Measurements from ENCODE around the gene ACAA1.
"Not testable (repeated sequence)": the region's sequence is repeated elsewhere in the genome, so short reads cannot be mapped to it uniquely, and the experiment has no call there.

The ACAA1 gene

DNA sequence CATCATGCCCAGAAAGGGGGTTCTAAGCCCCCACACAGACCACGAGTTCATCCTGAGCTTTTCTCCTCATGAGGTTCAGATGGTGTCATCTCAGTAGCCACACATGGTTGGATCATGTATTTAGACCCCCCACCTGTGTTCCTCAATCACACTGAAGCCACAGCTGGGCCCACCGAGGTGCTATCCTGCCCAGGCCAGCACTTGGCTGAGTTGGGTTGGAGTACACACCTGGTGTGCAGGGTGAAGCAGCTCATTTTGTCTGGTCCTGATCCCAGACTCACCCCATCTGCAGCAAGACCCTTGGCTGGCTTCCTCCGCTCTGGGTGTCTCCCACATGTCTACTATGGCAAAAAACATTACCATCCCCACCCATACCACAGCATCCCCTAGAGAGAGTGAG is 41.9 kb downstream of the ACAA1 start:
- TF ChIP-seq ZFX (IDR thresholded peaks at IDR 0.05; ENCODE audit: borderline replicate concordance): no peak
- TF ChIP-seq, protein P1, sequence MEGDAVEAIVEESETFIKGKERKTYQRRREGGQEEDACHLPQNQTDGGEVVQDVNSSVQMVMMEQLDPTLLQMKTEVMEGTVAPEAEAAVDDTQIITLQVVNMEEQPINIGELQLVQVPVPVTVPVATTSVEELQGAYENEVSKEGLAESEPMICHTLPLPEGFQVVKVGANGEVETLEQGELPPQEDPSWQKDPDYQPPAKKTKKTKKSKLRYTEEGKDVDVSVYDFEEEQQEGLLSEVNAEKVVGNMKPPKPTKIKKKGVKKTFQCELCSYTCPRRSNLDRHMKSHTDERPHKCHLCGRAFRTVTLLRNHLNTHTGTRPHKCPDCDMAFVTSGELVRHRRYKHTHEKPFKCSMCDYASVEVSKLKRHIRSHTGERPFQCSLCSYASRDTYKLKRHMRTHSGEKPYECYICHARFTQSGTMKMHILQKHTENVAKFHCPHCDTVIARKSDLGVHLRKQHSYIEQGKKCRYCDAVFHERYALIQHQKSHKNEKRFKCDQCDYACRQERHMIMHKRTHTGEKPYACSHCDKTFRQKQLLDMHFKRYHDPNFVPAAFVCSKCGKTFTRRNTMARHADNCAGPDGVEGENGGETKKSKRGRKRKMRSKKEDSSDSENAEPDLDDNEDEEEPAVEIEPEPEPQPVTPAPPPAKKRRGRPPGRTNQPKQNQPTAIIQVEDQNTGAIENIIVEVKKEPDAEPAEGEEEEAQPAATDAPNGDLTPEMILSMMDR (IDR thresholded peaks at IDR 0.05): no peak
- no peak overlapping the region for H3K27ac ChIP-seq

DNA sequence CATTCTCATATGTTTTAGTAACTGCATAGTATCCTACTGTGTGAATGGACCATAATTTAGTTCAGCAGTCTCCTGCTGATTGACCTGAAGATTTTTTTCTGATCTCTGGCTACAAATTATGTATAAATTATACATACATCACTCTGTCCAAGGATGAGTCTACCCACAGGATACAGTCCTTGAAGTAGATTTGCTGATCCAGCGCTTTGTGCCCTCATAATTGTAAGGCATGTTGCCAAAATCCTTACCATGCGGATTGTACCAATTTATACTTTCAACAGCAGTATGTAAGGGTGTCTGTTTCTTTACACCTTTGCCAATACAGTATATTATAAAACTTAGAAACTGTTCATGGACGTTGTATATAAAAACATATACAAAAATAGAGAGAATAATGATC is 46.5 kb downstream of the ACAA1 start:
- TF ChIP-seq ZFX (IDR thresholded peaks at IDR 0.05; ENCODE audit: borderline replicate concordance): no peak
- TF ChIP-seq, protein P1 (IDR thresholded peaks at IDR 0.05): no peak
- no peak overlapping the region for H3K27ac ChIP-seq

DNA sequence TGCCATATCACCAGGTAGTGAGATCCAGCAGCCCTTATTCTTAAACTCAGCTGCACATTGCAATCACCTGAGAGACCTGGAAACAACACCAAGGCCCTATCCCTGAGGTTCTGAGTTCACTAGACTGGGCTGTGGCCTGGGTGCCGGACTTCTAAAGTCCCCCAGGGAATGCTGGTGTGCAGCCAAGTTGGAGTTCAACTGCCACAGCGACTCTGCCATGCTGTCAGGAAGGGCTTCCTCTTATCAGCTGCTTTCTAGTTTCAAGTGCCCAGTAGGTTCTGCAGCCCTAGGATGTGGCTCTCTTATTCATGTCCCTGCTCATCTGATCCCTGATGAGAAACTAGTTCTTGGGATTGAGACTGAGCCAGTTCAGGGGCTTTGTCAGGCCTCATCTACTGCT is 47.8 kb downstream of the ACAA1 start:
- H3K27ac ChIP-seq: no peak overlapping the region
- TF ChIP-seq, protein P1 (IDR thresholded peaks at IDR 0.05): no peak
- TF ChIP-seq ZFX (IDR thresholded peaks at IDR 0.05; ENCODE audit: borderline replicate concordance): no peak

DNA sequence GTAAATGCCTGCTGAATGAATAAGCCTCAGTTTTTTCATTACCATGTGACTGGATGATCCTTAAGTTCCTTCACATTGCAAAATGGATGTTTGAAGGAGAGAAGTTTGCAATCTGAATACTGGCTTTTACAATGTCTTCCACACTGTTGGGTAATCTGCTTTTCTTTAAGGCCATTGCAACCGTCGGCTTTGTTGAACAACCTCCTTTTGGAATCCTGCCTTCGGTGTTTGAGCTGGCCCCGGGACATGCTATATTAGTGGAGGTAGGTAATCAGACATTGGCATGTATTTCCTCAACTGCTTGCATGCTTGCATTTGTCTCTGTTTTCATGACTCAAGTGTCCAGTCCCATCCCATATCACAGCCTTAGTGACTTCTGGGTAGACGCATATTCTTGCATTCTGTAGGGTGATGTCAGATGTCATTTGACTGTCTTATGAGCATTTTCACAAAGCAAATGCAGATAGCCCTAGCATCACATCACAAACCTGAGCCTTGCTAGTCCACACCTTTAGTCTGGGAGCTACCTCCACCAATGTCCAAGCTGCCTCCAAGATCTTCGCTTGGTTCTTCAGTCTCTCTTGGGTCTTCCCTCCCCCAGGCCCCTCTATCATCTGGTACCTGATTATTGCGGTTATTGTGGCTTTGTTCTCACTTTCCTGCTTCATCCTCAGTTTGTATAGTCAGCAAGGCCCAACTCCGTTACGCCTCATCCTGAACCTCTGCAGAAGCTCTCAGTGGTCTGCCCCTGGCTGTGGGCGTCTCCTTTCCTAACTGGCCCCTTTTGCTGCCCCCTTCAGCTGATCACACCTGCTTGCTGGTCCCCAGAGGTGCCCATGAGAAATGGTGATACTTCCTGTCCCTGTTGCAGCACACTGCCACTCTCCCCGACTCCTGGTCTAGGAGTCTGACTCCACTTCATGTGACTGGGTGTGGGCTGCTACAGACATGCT is 48.5 kb downstream of the ACAA1 start:
- TF ChIP-seq, protein P1 (IDR thresholded peaks at IDR 0.05): no peak
- no peak for TF ChIP-seq ZFX (IDR thresholded peaks at IDR 0.05; ENCODE audit: borderline replicate concordance)
- H3K27ac ChIP-seq: no peak overlapping the region

DNA sequence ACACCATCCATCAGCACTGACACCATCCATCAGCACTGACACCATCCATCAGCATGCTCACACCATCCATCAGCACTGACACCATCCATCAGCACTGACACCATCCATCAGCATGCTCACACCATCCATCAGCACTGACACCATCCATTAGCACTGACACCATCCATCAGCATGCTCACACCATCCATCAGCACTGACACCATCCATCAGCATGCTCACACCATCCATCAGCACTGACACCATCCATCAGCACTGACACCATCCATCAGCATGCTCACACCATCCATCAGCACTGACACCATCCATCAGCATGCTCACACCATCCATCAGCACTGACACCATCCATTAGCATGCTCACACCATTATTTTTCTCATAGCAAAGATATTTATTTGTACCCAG is 49.6 kb downstream of the ACAA1 start:
- H3K27ac ChIP-seq: not testable (repeated sequence)

DNA sequence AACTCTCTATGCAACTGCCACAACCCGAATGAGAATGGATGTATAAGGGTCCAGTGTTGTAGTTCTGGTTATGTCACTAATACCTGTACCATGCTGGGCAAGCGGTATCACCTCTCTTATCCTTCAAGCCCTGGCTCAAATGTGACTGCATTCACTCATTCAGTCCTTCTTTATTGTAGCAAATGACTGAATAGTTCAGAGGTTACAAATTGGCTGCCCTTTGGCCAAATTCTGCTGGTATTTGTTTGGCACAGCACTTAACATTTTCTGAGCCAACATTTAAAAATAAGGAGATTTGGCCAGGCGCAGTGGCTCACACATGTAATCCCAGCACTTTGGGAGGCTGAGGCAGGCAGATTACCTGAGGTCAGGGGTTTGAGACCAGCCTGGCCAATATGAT is 50.4 kb downstream of the ACAA1 start:
- TF ChIP-seq ZFX (IDR thresholded peaks at IDR 0.05; ENCODE audit: borderline replicate concordance): no peak
- TF ChIP-seq, protein P1 (IDR thresholded peaks at IDR 0.05): no peak
- H3K27ac ChIP-seq: no peak overlapping the region

DNA sequence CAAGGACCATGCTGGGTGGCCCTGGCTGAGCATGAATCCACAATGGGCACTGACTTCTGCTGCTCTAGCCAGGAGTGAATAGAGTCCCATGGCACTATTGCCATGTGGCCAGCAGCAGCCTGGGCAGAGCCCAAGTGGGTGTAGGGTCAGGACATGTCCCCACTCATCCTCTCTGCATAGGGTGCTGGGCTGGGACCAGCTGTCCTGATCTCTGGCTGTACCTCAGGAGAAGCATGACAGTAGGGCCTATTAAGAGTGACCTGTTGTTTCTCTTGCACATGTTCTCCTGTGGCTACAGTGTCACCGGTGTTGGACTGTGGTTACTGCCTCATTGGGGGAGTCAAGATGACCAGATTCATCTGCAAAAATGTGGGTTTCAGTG is 51.0 kb downstream of the ACAA1 start:
- no peak overlapping the region for H3K27ac ChIP-seq
- TF ChIP-seq, protein P1 (IDR thresholded peaks at IDR 0.05): no peak
- no peak for TF ChIP-seq ZFX (IDR thresholded peaks at IDR 0.05; ENCODE audit: borderline replicate concordance)
